Cardiac muscle cell (in vitro differentiated cells and primary cell): ENCODE results near the gene C19orf44. TPM values are rescaled to one million over a fixed set of nuclear protein-coding genes. Genes with fewer than 3 reads are reported as not detected.

Experiments
- DNase-seq, 2 donors: peaks; one replicate each; pipeline versions ENCODE4 v3.0.0 to v3.0.0-alpha.2; 2010 to 2017; ENCODE audit warnings: low read depth in 1 of 2, low spot score in 1 of 2
- H3K27ac ChIP-seq: fragments of 200-600 bp; sonication (generic); 2 replicates; pipeline ENCODE4 v1.5.1; 2016
- H3K27me3 ChIP-seq: fragments of 200-600 bp; sonication (generic); 2 replicates; pipeline ENCODE4 v1.6.0; 2016; ENCODE audit warnings: control low read depth
- H3K36me3 ChIP-seq: fragments of 200-600 bp; sonication (generic); 2 replicates; pipeline ENCODE4 v1.5.1; 2016; ENCODE audit warnings: control low read depth
- H3K4me1 ChIP-seq: fragments of 200-600 bp; sonication (generic); 2 replicates; pipeline ENCODE4 v1.8.1; 2017; ENCODE audit warnings: low read depth, mild to moderate bottlenecking, mixed run types
- H3K4me3 ChIP-seq: fragments of 200-600 bp; sonication (generic); 2 replicates; pipeline ENCODE4 v1.5.1; 2016; ENCODE audit warnings: mild to moderate bottlenecking
- H3K9me3 ChIP-seq: fragments of 200-600 bp; sonication (generic); 2 replicates; pipeline ENCODE4 v1.5.1; 2017; ENCODE audit warnings: low read depth, mild to moderate bottlenecking, control low read depth
- CTCF ChIP-seq: IDR thresholded peaks from 2 replicates; pipeline ENCODE4 v1.5.1; 2012; ENCODE audit warnings: low read depth, mild to moderate bottlenecking, low read length
- polyA plus RNA-seq: library from polyadenylated mRNA; unstranded; fragments of >200 nt; fragmentation: Nextera tagmentation; extraction: Ambion mirVana; gene quantifications from 2 replicates; pipeline ENCODE4 v1.2.1, GENCODE V29; 2016
- total RNA-seq: library from RNA; depleted of rRNA; stranded (reverse); fragments of >200 nt; gene quantifications from 2 replicates; pipeline ENCODE4 v1.2.3, GENCODE V29; 2016

Gene C19orf44
- total and polyA plus RNA-seq, 2 experiments from 2014 or later = 5.1 to 9.2 TPM

GRCh38 chr19:16454351-16454918 lies 41.8 kb upstream of the C19orf44 start:
- no peak for DNase-seq
- TF ChIP-seq CTCF = no peak
- peaks cover 29% of the 10 kb centered on the region for H3K4me1 ChIP-seq
- H3K27ac ChIP-seq = peak overlapping the region; percentile 77
- H3K9me3 ChIP-seq = no peaks in the 10 kb centered on the region
- H3K36me3 ChIP-seq = no peaks in the 10 kb centered on the region
- no peaks in the 10 kb centered on the region for H3K27me3 ChIP-seq
- no peak overlapping the region for H3K4me3 ChIP-seq

- DNase-seq = no peak
- Histone ChIP-seq H3K27ac (no peak overlapping the region), H3K4me1 (peaks cover 29% of the 10 kb centered on the region), H3K27me3 (no peaks in the 10 kb centered on the region), H3K9me3 (no peaks in the 10 kb centered on the region), H3K36me3 (no peaks in the 10 kb centered on the region), H3K4me3 (no peak overlapping the region)
- TF ChIP-seq CTCF = no peak
Observed at GRCh38 chr19:16455489-16455888, 40.7 kb upstream of the C19orf44 start.

GRCh38 chr19:16456652-16457194 lies 39.5 kb upstream of the C19orf44 start:
- H3K9me3 ChIP-seq = no peaks in the 10 kb centered on the region
- DNase-seq = no peak
- no peak for TF ChIP-seq CTCF
- peak overlapping the region; percentile 38 for H3K27ac ChIP-seq
- peaks cover 33% of the 10 kb centered on the region for H3K4me1 ChIP-seq
- no peak overlapping the region for H3K4me3 ChIP-seq
- no peaks in the 10 kb centered on the region for H3K36me3 ChIP-seq
- no peaks in the 10 kb centered on the region for H3K27me3 ChIP-seq

GRCh38 chr19:16457195-16457953 lies 38.8 kb upstream of the C19orf44 start:
- H3K4me1 ChIP-seq = peaks cover 38% of the 10 kb centered on the region

GRCh38 chr19:16457954-16458331 lies 38.3 kb upstream of the C19orf44 start:
- Histone ChIP-seq H3K9me3 (no peaks in the 10 kb centered on the region), H3K4me1 (peaks cover 38% of the 10 kb centered on the region), H3K36me3 (no peaks in the 10 kb centered on the region), H3K27ac (peak overlapping the region; percentile 38), H3K4me3 (no peak overlapping the region), H3K27me3 (no peaks in the 10 kb centered on the region)
- DNase-seq = no peak
- TF ChIP-seq CTCF = no peak

More at GRCh38 chr19:16457195-16457953, 38.8 kb upstream of the C19orf44 start:
- H3K36me3 ChIP-seq = no peaks in the 10 kb centered on the region
- H3K9me3 ChIP-seq = no peaks in the 10 kb centered on the region
- peak; percentile 14 to 67 for DNase-seq
- TF ChIP-seq CTCF = no peak
- H3K27ac ChIP-seq = peak overlapping the region; percentile 38
- H3K27me3 ChIP-seq = no peaks in the 10 kb centered on the region
- H3K4me3 ChIP-seq = no peak overlapping the region
